ENCODE measurements around the gene MSI2. TPM values are rescaled to one million over a fixed set of nuclear protein-coding genes. Genes with fewer than 3 reads are reported as not detected.

Gene MSI2
- total RNA-seq, 2 experiments from 2014 or later: 117 to 120 TPM

GRCh38 chr17:57356719-57357391, 100.5 kb downstream of the MSI2 start:
- H3K27me3 Mint-ChIP-seq: no peaks in the 10 kb centered on the region

GRCh38 chr17:57357392-57357784, 101.1 kb downstream of the MSI2 start:
- H3K9me3 Mint-ChIP-seq (ENCODE audit: low read depth): no peaks in the 10 kb centered on the region
- peak overlapping the region; percentile 79 for H3K27ac Mint-ChIP-seq
- H3K36me3 Mint-ChIP-seq: no peaks in the 10 kb centered on the region
- DNase-seq (no peak), ATAC-seq (no peak)
- CTCF ChIA-PET: interaction anchor here (1.5 to 3.4 kb wide), 3 partner anchors 76 to 115 kb away, joined by 4 to 20 read pairs (median 5); no protein-coding TSS in a partner anchor
- H3K4me3 Mint-ChIP-seq: peak overlapping the region; percentile 9
- peaks cover 54% of the 10 kb centered on the region for H3K4me1 Mint-ChIP-seq
- no peaks in the 10 kb centered on the region for H3K27me3 Mint-ChIP-seq

More at GRCh38 chr17:57356719-57357391, 100.5 kb downstream of the MSI2 start:
- CTCF ChIA-PET: interaction anchor here (1.5 to 3.4 kb wide), 3 partner anchors 75 to 115 kb away, joined by 4 to 20 read pairs (median 5); no protein-coding TSS in a partner anchor
- Mint-ChIP-seq H3K27ac (peak overlapping the region; percentile 79), H3K4me3 (peak overlapping the region; percentile 54), H3K9me3 (ENCODE audit: low read depth) (no peaks in the 10 kb centered on the region), H3K36me3 (peaks cover 2% of the 10 kb centered on the region), H3K4me1 (peaks cover 54% of the 10 kb centered on the region)
- DNase-seq (no peak), ATAC-seq (no peak)

GRCh38 chr17:57357830-57358430, 101.6 kb downstream of the MSI2 start:
- ATAC-seq (peak; percentile 53), DNase-seq (peak; percentile 68)
- no peaks in the 10 kb centered on the region for H3K9me3 Mint-ChIP-seq (ENCODE audit: low read depth)
- CTCF ChIA-PET: interaction anchor here (1.5 to 3.4 kb wide), 3 partner anchors 76 to 116 kb away, joined by 4 to 20 read pairs (median 5); no protein-coding TSS in a partner anchor
- no peaks in the 10 kb centered on the region for H3K36me3 Mint-ChIP-seq
- peak overlapping the region; percentile 79 for H3K27ac Mint-ChIP-seq
- H3K4me1 Mint-ChIP-seq: peaks cover 54% of the 10 kb centered on the region
- H3K27me3 Mint-ChIP-seq: no peaks in the 10 kb centered on the region
- H3K4me3 Mint-ChIP-seq: peak overlapping the region; percentile 9

- Mint-ChIP-seq H3K36me3 (no peaks in the 10 kb centered on the region), H3K4me3 (no peak overlapping the region), H3K27ac (peak overlapping the region; percentile 26), H3K4me1 (peaks cover 32% of the 10 kb centered on the region), H3K27me3 (no peaks in the 10 kb centered on the region), H3K9me3 (ENCODE audit: low read depth) (no peaks in the 10 kb centered on the region)
- CTCF ChIA-PET: interaction anchor here (0.8 to 1.1 kb wide), 2 partner anchors 29 to 41 kb away, joined by 3 read pairs; no protein-coding TSS in a partner anchor
- ATAC-seq (no peak), DNase-seq (no peak)
These were observed 103.9 kb downstream of the MSI2 start for GRCh38 chr17:57360266-57360665.

GRCh38 chr17:57362797-57363556, 106.7 kb downstream of the MSI2 start:
- Mint-ChIP-seq H3K27me3 (no peaks in the 10 kb centered on the region), H3K9me3 (ENCODE audit: low read depth) (no peaks in the 10 kb centered on the region), H3K27ac (no peak overlapping the region), H3K36me3 (no peaks in the 10 kb centered on the region), H3K4me1 (peaks cover 6% of the 10 kb centered on the region), H3K4me3 (no peak overlapping the region)
- no peak for ATAC-seq
- CTCF ChIA-PET: no interaction called here
- DNase-seq: no peak

- no peak for DNase-seq
- no peaks in the 10 kb centered on the region for H3K9me3 Mint-ChIP-seq (ENCODE audit: low read depth)
- H3K4me1 Mint-ChIP-seq: peaks cover 4% of the 10 kb centered on the region
- no peaks in the 10 kb centered on the region for H3K36me3 Mint-ChIP-seq
- no peak overlapping the region for H3K27ac Mint-ChIP-seq
- H3K27me3 Mint-ChIP-seq: no peaks in the 10 kb centered on the region
- no peak for ATAC-seq
- H3K4me3 Mint-ChIP-seq: no peak overlapping the region
- CTCF ChIA-PET: no interaction called here
These were observed 107.3 kb downstream of the MSI2 start for GRCh38 chr17:57363580-57363979.

- H3K9me3 Mint-ChIP-seq (ENCODE audit: low read depth): no peaks in the 10 kb centered on the region
- ATAC-seq (no peak), DNase-seq (no peak)
- H3K36me3 Mint-ChIP-seq: no peaks in the 10 kb centered on the region
- H3K4me3 Mint-ChIP-seq: no peak overlapping the region
- no peaks in the 10 kb centered on the region for H3K27me3 Mint-ChIP-seq
- CTCF ChIA-PET: interaction anchor here (1.0 kb wide), 1 partner anchor 121 kb away, joined by 3 read pairs; no protein-coding TSS in a partner anchor
- no peak overlapping the region for H3K27ac Mint-ChIP-seq
- H3K4me1 Mint-ChIP-seq: peaks cover 8% of the 10 kb centered on the region
These were observed 107.8 kb downstream of the MSI2 start for GRCh38 chr17:57363998-57364643.

- no peak for DNase-seq
- no peaks in the 10 kb centered on the region for H3K9me3 Mint-ChIP-seq (ENCODE audit: low read depth)
- CTCF ChIA-PET: interaction anchor here (1.1 kb wide), 1 partner anchor 30 kb away, joined by 3 read pairs; no protein-coding TSS in a partner anchor
- H3K27ac Mint-ChIP-seq: no peak overlapping the region
- no peaks in the 10 kb centered on the region for H3K36me3 Mint-ChIP-seq
- no peaks in the 10 kb centered on the region for H3K27me3 Mint-ChIP-seq
- H3K4me3 Mint-ChIP-seq: no peak overlapping the region
- ATAC-seq: no peak
- H3K4me1 Mint-ChIP-seq: peaks cover 14% of the 10 kb centered on the region
These were observed 109.1 kb downstream of the MSI2 start for GRCh38 chr17:57365420-57365819.

GRCh38 chr17:57366177-57366557, 109.8 kb downstream of the MSI2 start:
- Mint-ChIP-seq H3K9me3 (ENCODE audit: low read depth) (no peaks in the 10 kb centered on the region), H3K4me1 (peaks cover 14% of the 10 kb centered on the region), H3K27ac (no peak overlapping the region), H3K36me3 (no peaks in the 10 kb centered on the region), H3K4me3 (no peak overlapping the region), H3K27me3 (no peaks in the 10 kb centered on the region)
- ATAC-seq (no peak), DNase-seq (no peak)
- CTCF ChIA-PET: interaction anchor here (1.1 kb wide), 1 partner anchor 31 kb away, joined by 3 read pairs; no protein-coding TSS in a partner anchor

GRCh38 chr17:57366558-57367351, 110.4 kb downstream of the MSI2 start:
- no peak for ATAC-seq
- Mint-ChIP-seq H3K9me3 (ENCODE audit: low read depth) (no peaks in the 10 kb centered on the region), H3K27me3 (no peaks in the 10 kb centered on the region), H3K4me3 (no peak overlapping the region), H3K4me1 (peaks cover 14% of the 10 kb centered on the region), H3K27ac (no peak overlapping the region), H3K36me3 (no peaks in the 10 kb centered on the region)
- no peak for DNase-seq
- CTCF ChIA-PET: no interaction called here

- CTCF ChIA-PET: interaction anchor here (0.9 kb wide), 1 partner anchor 126 kb away, joined by 3 read pairs; no protein-coding TSS in a partner anchor
- H3K9me3 Mint-ChIP-seq (ENCODE audit: low read depth): peaks cover 4% of the 10 kb centered on the region
- no peak for ATAC-seq
- peaks cover 14% of the 10 kb centered on the region for H3K4me1 Mint-ChIP-seq
- no peaks in the 10 kb centered on the region for H3K27me3 Mint-ChIP-seq
- no peak for DNase-seq
- no peak overlapping the region for H3K27ac Mint-ChIP-seq
- H3K36me3 Mint-ChIP-seq: peaks cover 13% of the 10 kb centered on the region
- no peak overlapping the region for H3K4me3 Mint-ChIP-seq
These were observed 112.5 kb downstream of the MSI2 start for GRCh38 chr17:57368637-57369336.

GRCh38 chr17:57369509-57369945, 113.2 kb downstream of the MSI2 start:
- H3K4me3 Mint-ChIP-seq: no peak overlapping the region
- H3K4me1 Mint-ChIP-seq: peaks cover 14% of the 10 kb centered on the region
- H3K27ac Mint-ChIP-seq: no peak overlapping the region
- H3K27me3 Mint-ChIP-seq: no peaks in the 10 kb centered on the region
- CTCF ChIA-PET: interaction anchor here (0.9 kb wide), 1 partner anchor 127 kb away, joined by 3 read pairs; no protein-coding TSS in a partner anchor
- ATAC-seq (no peak), DNase-seq (no peak)
- peaks cover 6% of the 10 kb centered on the region for H3K9me3 Mint-ChIP-seq (ENCODE audit: low read depth)
- H3K36me3 Mint-ChIP-seq: peaks cover 17% of the 10 kb centered on the region

Measured in activated CD8-positive, alpha-beta memory T cell treated with anti-CD3 and anti-CD28 coated beads, Interleukin-2, amount 10 ng/mL, durations not matched to agents 7 days and 5 days (primary cell).